H1 (cell line): ENCODE data around the gene NUP210. TPM values are rescaled to one million over a fixed set of nuclear protein-coding genes. Genes with fewer than 3 reads are reported as not detected.

Experiments used
- CTCF ChIA-PET: fragments of 300-600 bp; sonication (Branson Sonifier 250); formaldehyde crosslinking; loops from one replicate; lab custom pipeline; 2021; ENCODE audit not compliant: partially characterized antibody; lab: Charles Lee
- POLR2A ChIA-PET: fragments of 300-600 bp; sonication (Branson Sonifier 250); formaldehyde crosslinking; loops from one replicate; lab custom pipeline; 2021; ENCODE audit warnings: inconsistent platforms; ENCODE audit not compliant: partially characterized antibody; lab: Charles Lee
- DNase-seq, 2 experiments: peaks; one replicate each; pipeline versions ENCODE4 v3.0.0 to v3.0.0-alpha.2; 2010 to 2022; ENCODE audit warnings: low spot score in 2 of 2, low read depth in 1 of 2, mixed read lengths in 1 of 2
- FAIRE-seq: peaks from 2 replicates; lab custom pipeline; 2011; peaks lifted over from hg19 to GRCh38; lab: Jason Lieb, UNC
- H2AFZ ChIP-seq: 2 replicates; pipeline ENCODE4 v1.8.1; 2012; ENCODE audit warnings: low read length, inconsistent platforms
- H2AK5ac ChIP-seq: 2 replicates; pipeline ENCODE4 v1.6.1; 2013; ENCODE audit warnings: low read depth, low read length
- H2BK120ac ChIP-seq: replicated peaks from 2 replicates; pipeline ENCODE3; 2013; ENCODE audit warnings: low read depth, low read length, inconsistent platforms
- H2BK12ac ChIP-seq: 2 replicates; pipeline ENCODE4 v1.6.1; 2013; ENCODE audit warnings: low read depth, low read length
- H2BK15ac ChIP-seq: 2 replicates; pipeline ENCODE4 v1.6.1; 2013; ENCODE audit warnings: low read length
- H2BK20ac ChIP-seq: 2 replicates; pipeline ENCODE4 v1.6.1; 2013; ENCODE audit warnings: low read length
- H2BK5ac ChIP-seq: 2 replicates; pipeline ENCODE4 v1.6.1; 2013; ENCODE audit warnings: low read depth, low read length
- H3K14ac ChIP-seq: 2 replicates; pipeline ENCODE4 v1.6.1; 2013; ENCODE audit warnings: inconsistent platforms; ENCODE audit not compliant: insufficient read length
- H3K18ac ChIP-seq: 2 replicates; pipeline ENCODE4 v1.6.1; 2013; ENCODE audit warnings: low read length; ENCODE audit errors: extremely low read depth
- H3K23ac ChIP-seq: 2 replicates; pipeline ENCODE4 v1.6.1; 2013; ENCODE audit warnings: inconsistent platforms; ENCODE audit not compliant: insufficient read length
- H3K23me2 ChIP-seq: 2 replicates; pipeline ENCODE4 v1.6.1; 2013; ENCODE audit warnings: low read depth, low read length
- H3K27ac ChIP-seq: 2 replicates; pipeline ENCODE4 v1.6.1; 2011; ENCODE audit warnings: low read depth, low read length, inconsistent platforms
- H3K27me3 ChIP-seq, 4 experiments: replicated peaks in 1 of 4; 1 replicate in 1 of 4; 2 replicates in 3 of 4; pipeline versions ENCODE4 v1.6.1 to v1.8.1; 2011 to 2013; ENCODE audit warnings: low read length in 3 of 4, mild to moderate bottlenecking in 3 of 4, inconsistent platforms in 2 of 4, mixed read lengths in 2 of 4, moderate library complexity in 1 of 4; ENCODE audit not compliant: control insufficient read depth in 3 of 4, insufficient read depth in 3 of 4; ENCODE audit errors: extremely low read depth in 1 of 4
- H3K36me3 ChIP-seq, 4 experiments: 2 replicates each; pipeline versions ENCODE4 v1.6.1 to v1.8.1; 2011 to 2013; ENCODE audit warnings: mild to moderate bottlenecking in 4 of 4, low read length in 3 of 4, moderate library complexity in 2 of 4, control low read depth in 1 of 4, inconsistent platforms in 1 of 4; ENCODE audit not compliant: insufficient read depth in 4 of 4, control insufficient read depth in 2 of 4
- H3K4ac ChIP-seq: replicated peaks from 2 replicates; pipeline ENCODE3; 2013; ENCODE audit warnings: low read length, low read depth, mixed read lengths, inconsistent platforms; ENCODE audit not compliant: insufficient read length
- H3K4me1 ChIP-seq, 4 experiments: replicated peaks in 1 of 4; 1 replicate in 1 of 4; 2 replicates in 3 of 4; pipeline versions ENCODE4 v1.6.1 to v1.8.1; 2011 to 2013; ENCODE audit warnings: low read length in 3 of 4, inconsistent platforms in 2 of 4, mixed read lengths in 1 of 4; ENCODE audit not compliant: insufficient read depth in 4 of 4, control insufficient read depth in 3 of 4
- H3K4me2 ChIP-seq, 2 experiments: 2 replicates each; pipeline versions ENCODE4 v1.6.1 to v1.8.1; 2011 to 2013; ENCODE audit warnings: low read depth in 2 of 2, low read length in 2 of 2, control low read depth in 1 of 2, inconsistent platforms in 1 of 2, mild to moderate bottlenecking in 1 of 2; ENCODE audit not compliant: insufficient read depth in 1 of 2
- H3K4me3 ChIP-seq, 4 experiments: fragments of 200-600, 300-600 bp in 1 of 4; sonication (generic), shearing (Covaris generic), sonication (Bioruptor Twin) in 1 of 4; 2 replicates each; pipeline versions ENCODE4 v1.5.1 to v1.8.1; 2011 to 2016; ENCODE audit warnings: low read length in 4 of 4, low read depth in 3 of 4, control low read depth in 2 of 4, inconsistent platforms in 2 of 4, mild to moderate bottlenecking in 2 of 4, mixed read lengths in 1 of 4, moderate library complexity in 1 of 4; ENCODE audit not compliant: insufficient read depth in 2 of 4; ENCODE audit errors: extremely low read depth in 1 of 4
- H3K56ac ChIP-seq: replicated peaks from 2 replicates; pipeline ENCODE3; 2013; ENCODE audit warnings: low read depth, mild to moderate bottlenecking, mixed read lengths, low read length, inconsistent platforms; ENCODE audit not compliant: insufficient read length
- H3K79me1 ChIP-seq: 2 replicates; pipeline ENCODE4 v1.6.1; 2013; ENCODE audit warnings: low read depth, low read length, control low read depth
- H3K79me2 ChIP-seq, 2 experiments: 2 replicates each; pipeline versions ENCODE4 v1.6.1 to v1.8.1; 2012 to 2013; ENCODE audit warnings: low read length in 2 of 2, mild to moderate bottlenecking in 2 of 2, inconsistent platforms in 1 of 2; ENCODE audit not compliant: insufficient read depth in 2 of 2, control insufficient read depth in 1 of 2
- H3K9ac ChIP-seq, 4 experiments: replicated peaks in 1 of 4; 1 replicate in 1 of 4; 2 replicates in 3 of 4; pipeline versions ENCODE4 v1.6.1 to v1.8.1; 2011 to 2013; ENCODE audit warnings: low read depth in 3 of 4, low read length in 3 of 4, control low read depth in 2 of 4, mild to moderate bottlenecking in 2 of 4, moderate library complexity in 2 of 4, inconsistent platforms in 1 of 4; ENCODE audit errors: extremely low read depth in 1 of 4
- H3K9me3 ChIP-seq, 2 experiments: 2 replicates each; pipeline versions ENCODE4 v1.6.1 to v1.8.1; 2012 to 2013; ENCODE audit warnings: mild to moderate bottlenecking in 2 of 2, moderate library complexity in 2 of 2, control low read depth in 1 of 2, inconsistent platforms in 1 of 2, low read depth in 1 of 2, low read length in 1 of 2, mixed read lengths in 1 of 2; ENCODE audit not compliant: insufficient read depth in 2 of 2
- H4K20me1 ChIP-seq, 2 experiments: replicated peaks in 1 of 2; 2 replicates each; pipeline versions ENCODE3 to v1.8.1; 2011 to 2013; ENCODE audit warnings: inconsistent platforms in 2 of 2, low read length in 2 of 2, mild to moderate bottlenecking in 1 of 2; ENCODE audit not compliant: insufficient read depth in 2 of 2, control insufficient read depth in 1 of 2
- H4K5ac ChIP-seq: 2 replicates; pipeline ENCODE4 v1.6.1; 2013; ENCODE audit warnings: low read length, low read depth, mixed read lengths, inconsistent platforms; ENCODE audit not compliant: insufficient read length
- H4K8ac ChIP-seq: 2 replicates; pipeline ENCODE4 v1.8.0; 2013; ENCODE audit warnings: mild to moderate bottlenecking, moderate library complexity, low read length, inconsistent platforms; ENCODE audit not compliant: insufficient read depth; ENCODE audit errors: extremely low read depth
- H4K91ac ChIP-seq: replicated peaks from 2 replicates; pipeline ENCODE3; 2013; ENCODE audit warnings: low read length, mixed read lengths, inconsistent platforms; ENCODE audit not compliant: insufficient read length
- KDM1A ChIP-seq: fragments of 200-600, 300-600 bp; sonication (generic); IDR thresholded peaks from 2 replicates; pipeline ENCODE4 v1.7.1; 2016; ENCODE audit warnings: mild to moderate bottlenecking, low read length, borderline replicate concordance
- SAP30 ChIP-seq: fragments of 300-600 bp; sonication (generic); IDR thresholded peaks from 2 replicates; pipeline ENCODE4 v1.7.1; 2012; ENCODE audit warnings: low read length, moderate library complexity, mild to moderate bottlenecking, inconsistent platforms; ENCODE audit not compliant: insufficient read depth, insufficient replicate concordance
- WGBS, 2 experiments: shearing (Covaris generic) in 1 of 2; methylation state at CpG; one replicate each; pipeline versions ENCODE4 v1.1.6 to v1.1.7; 2013 to 2015; ENCODE audit warnings: low lambda C conversion rate in 2 of 2, mixed read lengths in 2 of 2, inconsistent platforms in 1 of 2, low coverage in 1 of 2, missing lambda C conversion rate in 1 of 2; ENCODE audit not compliant: insufficient replicate concordance in 2 of 2, insufficient coverage in 1 of 2, insufficient read length in 1 of 2; ENCODE audit errors: extremely low coverage in 1 of 2, missing lambda C conversion rate in 1 of 2; 5-methylcytosine and 5-hydroxymethylcytosine counted together
- polyA plus RNA-seq, 7 experiments: library from polyadenylated mRNA; depleted of rRNA in 3 of 7; stranded (reverse) in 5 of 7; unstranded in 2 of 7; fragments of >200 nt in 5 of 7; fragments of 200-250 nt in 2 of 7; gene quantifications; 1 replicate in 5 of 7; 2 replicates in 1 of 7; 4 replicates in 1 of 7; pipeline versions ENCODE4 v1.2.1 to v1.2.3, GENCODE V29; 2011 to 2013; ENCODE audit warnings: missing spikeins in 2 of 7, mixed read lengths in 2 of 7
- total RNA-seq: library from RNA; stranded (reverse); fragmentation: NEBNext Ultra II Directional; extraction: Animal tissue kit (Norgen Biotek cat#: 25700); gene quantifications from 2 replicates; pipeline ENCODE4 v1.2.1, GENCODE V29; 2021

The NUP210 gene
- total and polyA plus RNA-seq, 2 of the 8 experiments (the other 6 are each of a cell fraction or from before 2014, with no cell fraction given) = 51.0 to 53.7 TPM

GRCh38 chr3:13300546-13301285 is 119.4 kb downstream of the NUP210 start:
- 79% methylated on average over 5 of the region's 5 CpGs; no CpG with 5 or more reads in 1 of the 2 experiments for WGBS, 2 experiments
- CTCF ChIA-PET = interaction anchor here (0.6 to 2.4 kb wide), 12 partner anchors 9 to 270 kb away, joined by 3 to 18 read pairs (median 4); no protein-coding TSS in a partner anchor

More at GRCh38 chr3:13300546-13301285, 119.4 kb downstream of the NUP210 start:
- H3K27me3 ChIP-seq = no peaks in the 10 kb centered on the region; a peak in 1 of 7 replicates
- no peaks in the 10 kb centered on the region for H3K23me2 ChIP-seq
- no peak overlapping the region; a peak in 1 of 7 replicates for H3K9ac ChIP-seq
- peaks cover 0 to 15% (median 6%) of the 10 kb centered on the region in 4 experiments; a peak in 6 of 7 replicates for H3K4me1 ChIP-seq
- 0 out of 2 replicates have a peak overlapping the region, but pooled peaks have one; percentile 38 for H3K18ac ChIP-seq
- H3K14ac ChIP-seq = no peak overlapping the region
- H2BK120ac ChIP-seq = no peak overlapping the region
- H3K79me1 ChIP-seq = no peaks in the 10 kb centered on the region
- no peak overlapping the region for H3K23ac ChIP-seq
- peak overlapping the region; percentile 43 to 47 for H3K4me2 ChIP-seq
- H3K79me2 ChIP-seq = no peaks in the 10 kb centered on the region
- no peak overlapping the region for H3K4me3 ChIP-seq
- no peak overlapping the region for H4K5ac ChIP-seq
- FAIRE-seq (no peak), DNase-seq (no peak)
- POLR2A ChIA-PET = interaction anchor here (0.9 to 1.0 kb wide), 2 partner anchors 10 to 17 kb away, joined by 3 read pairs; no protein-coding TSS in a partner anchor
- TF ChIP-seq SAP30 (no peak), KDM1A (peak; percentile 12; the same call in 1 of the 2 replicates)
- no peak overlapping the region for H2AFZ ChIP-seq
- no peaks in the 10 kb centered on the region for H3K36me3 ChIP-seq
- no peak overlapping the region for H4K8ac ChIP-seq
- no peak overlapping the region; the same call in 1 of the 2 replicates for H2AK5ac ChIP-seq
- no peaks in the 10 kb centered on the region for H3K9me3 ChIP-seq
- peak overlapping the region; percentile 55; the same call in 1 of the 2 replicates for H2BK20ac ChIP-seq
- H3K4ac ChIP-seq = no peak overlapping the region
- no peaks in the 10 kb centered on the region for H4K20me1 ChIP-seq
- no peak overlapping the region for H2BK5ac ChIP-seq
- peak overlapping the region; percentile 88; the same call in 1 of the 2 replicates for H2BK12ac ChIP-seq
- H4K91ac ChIP-seq = peak overlapping the region; percentile 35
- no peak overlapping the region for H3K56ac ChIP-seq
- no peak overlapping the region for H2BK15ac ChIP-seq
- H3K27ac ChIP-seq = no peak overlapping the region
